ENCODE measurements around the gene ABCF2.
A peak's percentile ranks its signal among the peaks of the same experiment; 100 is the strongest.

Gene ABCF2

DNA sequence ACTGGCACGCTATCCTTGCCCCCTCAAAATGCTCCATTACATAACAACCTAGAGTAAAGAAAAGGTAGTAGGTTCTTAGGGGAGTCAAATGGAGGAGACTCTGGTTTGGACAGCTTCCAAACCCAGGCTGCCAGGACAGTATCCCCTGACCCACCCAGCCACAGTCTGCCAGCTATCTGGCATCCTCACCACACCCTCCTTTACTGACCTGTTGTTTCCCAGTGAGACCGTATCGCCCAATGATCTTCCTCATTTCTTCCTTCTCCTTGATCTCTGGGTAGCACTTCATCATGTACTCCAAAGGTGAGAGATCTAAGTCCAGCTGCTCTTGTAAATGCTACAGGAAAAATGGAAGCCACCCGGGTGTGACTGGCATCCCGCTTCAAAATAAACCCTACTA, 11.6 kb downstream of the ABCF2 start:
- no peak for DNase-seq

GRCh38 chr7:151213826-151214225, 13.2 kb downstream of the ABCF2 start:
- DNase-seq: no peak

DNA sequence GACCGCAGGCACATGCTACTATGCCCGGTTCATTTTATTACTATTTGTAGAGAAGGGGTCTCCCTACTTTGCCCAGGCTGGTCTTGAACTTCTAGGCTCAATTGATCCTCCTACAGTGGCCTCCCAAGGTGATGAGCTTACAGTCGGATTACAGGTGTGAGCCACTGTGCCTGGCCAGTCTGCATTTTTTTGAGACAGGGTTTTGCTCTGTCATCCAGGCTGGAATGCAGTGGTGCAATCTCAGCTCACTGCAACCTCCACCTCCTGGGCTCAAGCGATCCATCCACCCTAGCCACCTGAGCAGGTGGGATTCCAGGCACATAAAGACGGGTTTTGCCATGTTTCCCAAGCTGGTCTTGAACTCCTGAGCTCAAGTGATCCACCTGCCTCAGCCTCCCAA, 14.4 kb downstream of the ABCF2 start:
- DNase-seq: no peak

DNA sequence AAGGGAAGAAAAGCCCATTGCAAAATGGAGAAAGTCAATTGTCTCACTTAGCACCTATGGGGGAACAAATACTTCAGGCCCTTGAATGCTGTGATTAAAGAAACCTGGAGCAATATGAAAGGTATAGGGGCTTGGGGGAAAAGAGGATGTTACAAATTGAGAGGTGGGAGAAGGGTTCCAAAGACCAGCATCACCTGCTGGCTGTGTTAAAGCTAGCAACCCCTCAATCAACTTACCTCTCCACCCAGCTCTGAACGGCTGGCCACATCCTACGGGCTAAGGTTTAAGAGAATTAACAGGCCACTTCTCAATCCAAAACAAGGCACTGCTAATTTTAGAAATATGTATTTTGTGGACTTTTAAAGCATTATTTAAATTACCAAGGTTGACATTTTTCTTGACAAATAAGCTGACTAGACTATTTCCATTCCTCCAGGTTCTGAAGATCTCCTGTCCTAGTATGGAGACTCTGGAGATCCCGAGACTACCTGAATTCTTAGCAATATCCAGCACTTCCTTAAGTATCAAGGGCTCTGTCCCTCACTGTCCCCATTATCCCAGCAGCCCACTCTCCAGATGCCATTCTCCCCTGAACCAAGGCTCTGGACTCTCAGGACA, 15.7 kb downstream of the ABCF2 start:
- no peak for DNase-seq

GRCh38 chr7:151210087-151210854, 16.7 kb downstream of the ABCF2 start, which contains the start of gene H2BK1:
Gene H2BK1, minus strand, starts transcription at chr7:151210488. Its CDS starts 170 bp downstream, at chr7:151210318.
- DNase-seq: no peak

- DNase-seq: no peak
These were observed 17.4 kb downstream of the ABCF2 start for GRCh38 chr7:151209588-151209987.

DNA sequence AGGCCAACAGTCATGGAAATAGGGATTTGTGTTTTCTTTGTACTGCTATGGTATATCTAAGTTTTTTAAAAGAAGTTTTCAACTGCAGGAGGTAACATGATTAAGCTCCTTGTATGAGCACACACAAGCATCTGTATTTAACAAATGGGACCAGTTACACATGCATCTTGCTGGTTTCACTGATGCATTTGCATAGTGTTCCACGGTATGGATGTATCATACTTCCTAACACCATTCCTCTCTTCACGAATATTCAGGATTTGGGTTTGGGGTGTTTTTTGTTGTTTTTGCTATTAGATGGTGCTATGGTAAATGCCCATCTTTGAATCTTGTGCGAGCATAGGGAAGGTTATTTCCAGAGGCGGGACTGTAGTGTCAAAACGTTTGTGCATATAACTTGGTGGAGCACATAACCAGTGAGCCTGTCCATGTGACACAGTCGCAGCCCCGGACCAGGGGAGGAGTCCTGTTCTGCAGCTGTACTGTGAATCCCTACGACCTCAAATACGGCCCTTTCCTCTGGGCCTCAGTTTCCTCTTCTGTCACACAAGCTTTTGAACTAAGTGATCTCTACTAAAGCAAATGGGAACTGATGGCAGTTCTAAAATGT, 18.6 kb downstream of the ABCF2 start:
- DNase-seq: no peak

DNA sequence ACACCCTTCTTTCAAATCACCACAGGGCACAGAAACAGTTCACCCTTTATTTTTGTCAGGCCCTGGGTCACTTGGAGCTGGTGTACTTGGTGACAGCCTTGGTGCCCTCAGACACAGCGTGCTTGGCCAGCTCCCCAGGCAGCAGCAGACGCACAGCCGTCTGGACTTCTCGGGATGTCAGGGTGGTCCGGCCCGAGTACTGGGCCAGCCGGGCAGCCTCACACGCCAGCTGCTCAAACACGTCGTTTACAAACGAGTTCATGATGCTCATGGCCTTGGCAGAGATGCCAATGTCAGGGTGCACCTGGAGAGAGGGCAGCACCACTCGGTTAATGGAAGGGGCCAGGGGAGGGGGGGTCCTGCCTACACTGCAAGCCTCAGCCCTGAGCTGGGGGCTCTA, 19.2 kb downstream of the ABCF2 start:
- no peak for DNase-seq

DNA sequence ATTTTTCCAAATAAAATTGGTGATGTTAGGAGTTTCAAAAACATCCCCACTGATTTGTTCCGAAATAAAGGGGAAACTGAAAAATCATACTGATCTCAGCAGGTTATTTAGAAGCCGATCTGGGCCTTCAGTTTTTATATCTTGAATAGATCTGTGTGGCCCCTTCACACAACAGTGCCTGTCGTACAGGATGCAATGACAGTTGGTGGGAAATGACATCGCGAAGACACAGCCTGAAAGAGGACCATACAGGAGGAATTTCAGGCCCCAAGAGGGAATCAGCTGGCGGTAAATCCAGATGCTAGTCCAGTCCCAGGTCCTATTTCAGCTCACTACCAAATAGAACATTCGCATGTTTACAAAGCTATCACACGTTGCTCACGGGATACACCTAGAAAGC, 19.7 kb downstream of the ABCF2 start:
- DNase-seq: no peak

GRCh38 chr7:151206914-151207313, 20.1 kb downstream of the ABCF2 start:
- peak; percentile 18 for DNase-seq

- no peak for DNase-seq
These were observed 21.3 kb downstream of the ABCF2 start for GRCh38 chr7:151205730-151206129.

DNA sequence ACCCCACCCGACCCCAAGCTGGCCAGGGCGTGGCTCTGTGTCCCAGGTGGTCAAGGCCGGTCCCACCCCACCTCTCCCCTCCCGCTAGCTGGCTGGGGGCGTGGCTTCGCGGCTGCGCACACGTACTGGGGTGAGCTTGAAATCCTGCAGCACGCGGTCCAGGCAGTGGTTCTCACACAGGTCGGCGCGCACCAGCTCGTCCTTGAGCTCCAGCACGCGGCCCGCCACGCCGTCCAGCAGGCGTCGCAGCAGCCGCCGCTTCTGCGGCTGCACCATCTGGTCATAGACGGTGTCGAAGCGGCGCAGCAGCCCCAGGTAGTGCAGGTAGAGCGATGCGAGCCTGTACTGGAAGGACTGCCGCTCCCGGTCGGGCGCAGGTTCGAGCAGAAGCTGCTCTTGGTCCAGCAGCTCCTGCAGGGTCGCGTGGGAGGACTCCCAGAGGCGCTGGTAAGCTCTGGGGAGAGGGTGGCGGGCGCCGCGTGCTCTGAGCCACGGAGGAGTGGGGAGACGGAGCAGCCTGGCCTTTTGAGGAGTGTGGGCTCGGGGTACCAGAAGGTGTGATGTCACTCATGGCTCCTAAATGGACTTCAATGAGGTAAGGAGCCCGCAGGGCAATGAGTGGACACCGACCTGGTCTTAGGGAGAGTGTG, 22.5 kb downstream of the ABCF2 start:
- DNase-seq: no peak

DNA sequence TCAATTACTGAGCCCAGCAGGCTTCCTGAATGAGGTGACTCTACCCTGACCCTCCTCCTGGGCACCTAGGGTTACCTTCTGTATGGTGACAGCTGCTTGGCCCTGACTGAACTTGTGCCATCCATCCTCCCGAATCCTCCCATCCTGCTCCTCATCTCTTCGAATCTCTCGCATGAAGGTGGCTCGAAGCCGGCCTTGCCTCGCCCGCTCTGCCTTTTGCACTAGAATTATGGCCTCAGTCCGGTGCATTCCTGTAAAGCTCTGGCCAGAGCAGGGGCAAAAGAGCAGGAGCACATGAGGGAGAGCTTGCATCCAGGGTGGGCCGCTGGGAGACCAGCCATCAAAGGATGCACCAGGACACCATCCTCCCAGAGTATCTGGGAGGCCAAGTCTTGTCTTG, 24.2 kb downstream of the ABCF2 start:
- no peak for DNase-seq

DNA sequence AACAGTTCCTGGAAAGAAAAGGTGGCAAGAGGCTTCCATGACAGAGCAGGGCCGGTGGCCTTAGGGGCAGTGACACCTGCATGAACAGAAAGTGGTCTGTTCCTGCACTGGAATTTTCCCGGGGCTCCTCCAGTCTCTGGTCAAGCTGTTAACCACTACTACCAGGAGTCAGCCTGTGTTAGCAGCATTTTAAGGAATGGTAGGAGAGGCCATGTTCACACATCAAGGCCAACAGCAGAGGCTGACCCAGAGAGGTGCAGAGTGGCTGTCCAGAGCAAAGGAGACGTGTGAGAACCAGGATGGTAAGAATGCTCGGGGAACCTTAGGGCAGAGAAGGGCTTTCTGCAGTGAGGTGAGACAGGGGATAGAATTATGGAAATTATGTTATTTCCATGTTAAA, 25.3 kb downstream of the ABCF2 start:
- DNase-seq: no peak

DNA sequence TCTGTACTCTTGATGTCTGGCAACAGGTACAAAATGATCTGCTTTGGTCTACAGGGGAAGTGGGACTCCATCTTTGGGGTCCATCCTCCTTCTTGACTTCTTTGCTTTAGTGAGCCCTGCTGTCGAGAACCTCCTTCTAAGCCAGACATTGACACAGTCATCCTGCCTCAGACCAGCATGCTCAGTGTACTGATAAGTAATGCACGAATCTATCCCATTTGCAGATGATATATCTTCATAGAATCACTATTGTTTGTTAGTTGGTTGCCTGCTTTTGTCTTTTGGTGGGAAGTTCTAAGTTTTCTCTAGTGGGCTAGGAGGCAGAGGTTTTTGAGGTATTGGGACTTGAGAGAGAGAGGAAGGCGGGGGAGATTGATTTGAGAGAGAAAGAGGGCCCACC, 25.7 kb downstream of the ABCF2 start:
- DNase-seq: no peak

GRCh38 chr7:151198945-151199848, 27.8 kb downstream of the ABCF2 start:
- DNase-seq: no peak

- DNase-seq: no peak
These were observed 29.1 kb downstream of the ABCF2 start for GRCh38 chr7:151197932-151198331.

DNA sequence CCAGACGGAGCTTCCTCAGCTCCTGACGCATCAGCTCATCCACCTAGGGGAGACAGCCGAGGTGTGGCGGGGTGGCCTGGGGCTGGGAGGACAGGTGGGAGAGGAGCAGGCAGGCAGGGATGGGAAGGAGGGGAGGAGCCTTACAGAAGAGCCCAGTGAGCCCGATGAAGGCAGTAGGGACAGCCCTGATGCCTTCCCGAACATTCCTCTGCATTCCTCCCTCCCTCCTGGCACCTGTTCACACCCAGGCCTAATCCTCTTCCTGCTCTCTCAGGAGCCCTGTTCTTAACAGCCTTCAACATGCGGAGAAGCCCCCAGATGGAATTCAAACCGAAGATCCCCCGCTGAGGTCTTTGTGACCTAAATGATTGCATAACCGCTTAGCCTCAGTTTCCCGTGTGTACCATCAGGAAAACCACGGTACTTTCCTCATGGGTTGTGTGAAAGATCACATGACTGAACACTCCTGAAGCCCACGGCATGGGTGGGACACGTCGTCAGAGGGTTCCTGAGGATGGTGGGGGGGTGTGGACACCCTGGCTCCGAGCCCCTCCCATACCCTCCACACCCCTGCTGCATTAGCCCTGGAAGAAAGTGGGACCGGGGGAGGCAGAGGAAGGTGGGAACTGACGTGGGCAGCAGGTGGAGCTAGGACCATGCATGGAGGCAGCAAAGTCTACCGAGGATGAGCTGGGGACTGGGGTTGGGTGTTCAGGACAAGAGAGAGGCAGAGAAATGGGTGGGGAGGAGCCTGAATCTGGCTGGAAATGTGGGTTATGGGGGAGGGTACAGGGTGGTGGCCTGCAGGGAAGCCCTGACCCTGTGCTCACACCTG, 31.2 kb downstream of the ABCF2 start:
- no peak for DNase-seq

- DNase-seq: no peak
These were observed 32.8 kb downstream of the ABCF2 start for GRCh38 chr7:151194188-151194587.

GRCh38 chr7:151193203-151193978, 33.6 kb downstream of the ABCF2 start:
- no peak for DNase-seq

- no peak for DNase-seq
These were observed 34.9 kb downstream of the ABCF2 start for GRCh38 chr7:151192002-151192539.
